GM21367 (cell line): ENCODE measurements around the gene TGFB1.
"Not testable (repeated sequence)": the region's sequence is repeated elsewhere in the genome, so short reads cannot be mapped to it uniquely, and the experiment has no call there.

Source experiments
- ATAC-seq: cut with Tn5 transposase; IDR thresholded peaks from one replicate; pipeline ENCODE4 v1.9.1; 2021; ENCODE audit not compliant: unreplicated experiment

TGFB1 gene

GRCh38 chr19:41371119-41371518 lies 17.4 kb upstream of the TGFB1 start:
- ATAC-seq = not testable (repeated sequence)

- no peak for ATAC-seq
These were observed 16.0 kb upstream of the TGFB1 start for GRCh38 chr19:41369769-41370168.

- no peak for ATAC-seq
These were observed 14.2 kb upstream of the TGFB1 start for GRCh38 chr19:41367848-41368301.

GRCh38 chr19:41366089-41366488 lies 12.4 kb upstream of the TGFB1 start:
- no peak for ATAC-seq

GRCh38 chr19:41364524-41365391 lies 11.0 kb upstream of the TGFB1 start:
- no peak for ATAC-seq

GRCh38 chr19:41363753-41364523 lies 10.2 kb upstream of the TGFB1 start, which contains the start of gene B9D2:
Gene B9D2, minus strand, starts transcription at chr19:41364149. Its CDS starts 630 bp downstream, at chr19:41363519.
- peak; percentile 71 for ATAC-seq

- ATAC-seq = no peak
These were observed 9.6 kb upstream of the TGFB1 start for GRCh38 chr19:41363371-41363752.

- no peak for ATAC-seq
These were observed 8.6 kb upstream of the TGFB1 start for GRCh38 chr19:41362143-41362847.

- no peak for ATAC-seq
These were observed 6.0 kb upstream of the TGFB1 start for GRCh38 chr19:41359741-41360140.

- ATAC-seq = no peak
These were observed 4.0 kb upstream of the TGFB1 start for GRCh38 chr19:41357746-41358145.

- no peak for ATAC-seq
These were observed 3.4 kb upstream of the TGFB1 start for GRCh38 chr19:41356984-41357739.

- ATAC-seq = no peak
These were observed 2.1 kb upstream of the TGFB1 start for GRCh38 chr19:41355802-41356201.

- ATAC-seq = no peak
These were observed 1.3 kb upstream of the TGFB1 start for GRCh38 chr19:41355035-41355434.

- ATAC-seq = no peak
These were observed 726 bp upstream of the TGFB1 start for GRCh38 chr19:41354343-41354953.

GRCh38 chr19:41352609-41353465 lies 885 bp downstream of the TGFB1 start:
- ATAC-seq = no peak

GRCh38 chr19:41352279-41352608 lies 1.5 kb downstream of the TGFB1 start:
- no peak for ATAC-seq

GRCh38 chr19:41351339-41352245 lies 2.1 kb downstream of the TGFB1 start:
- ATAC-seq = no peak

GRCh38 chr19:41350735-41351338 lies 2.9 kb downstream of the TGFB1 start:
- no peak for ATAC-seq
